ENCODE measurements around the gene MSH3.

DNA sequence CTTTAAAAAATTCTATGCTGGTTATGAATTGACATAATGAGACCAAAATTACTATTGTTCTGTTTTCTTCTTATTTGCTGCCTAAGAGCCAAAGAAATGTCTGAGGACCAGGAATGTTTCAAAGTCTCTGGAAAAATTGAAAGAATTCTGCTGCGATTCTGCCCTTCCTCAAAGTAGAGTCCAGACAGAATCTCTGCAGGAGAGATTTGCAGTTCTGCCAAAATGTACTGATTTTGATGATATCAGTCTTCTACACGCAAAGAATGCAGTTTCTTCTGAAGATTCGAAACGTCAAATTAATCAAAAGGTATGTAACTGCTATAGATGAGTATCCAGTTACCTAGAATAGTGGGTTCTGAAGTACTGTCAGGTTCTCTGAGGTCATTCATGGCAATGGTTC lies 10.6 kb downstream of the MSH3 start:
- TF ChIP-seq GATA2 (IDR thresholded peaks at IDR 0.05; ENCODE audit: low read depth, low read length) (no peak), GATA3 (IDR thresholded peaks at IDR 0.05; ENCODE audit: low read depth, low read length) (no peak)
